Measurements from ENCODE around the gene FAM227B. TPM values are rescaled to one million over a fixed set of nuclear protein-coding genes. Genes with fewer than 3 reads are reported as not detected.

The FAM227B gene
- total RNA-seq, 4 donors from 2014 or later = 1.1 to 4.1 (median 2.9) TPM

GRCh38 chr15:49327927-49328326, 292.7 kb downstream of the FAM227B start:
- no peaks in the 10 kb centered on the region for H3K27me3 ChIP-seq
- no peak for TF ChIP-seq CTCF (IDR thresholded peaks at IDR 0.05)
- no peak for DNase-seq
- no peaks in the 10 kb centered on the region for H3K4me1 ChIP-seq
- no peaks in the 10 kb centered on the region for H3K9me3 ChIP-seq
- peaks cover 0 to 15% (median 0%) of the 10 kb centered on the region in 3 donors for H3K36me3 ChIP-seq
- H3K27ac ChIP-seq = no peak overlapping the region
- H3K4me3 ChIP-seq = no peak overlapping the region

- no peak for DNase-seq
- TF ChIP-seq CTCF (IDR thresholded peaks at IDR 0.05) = no peak
- TF ChIP-seq POLR2A (IDR thresholded peaks at IDR 0.05) = no peak
- H3K27ac ChIP-seq = no peak overlapping the region
- no peaks in the 10 kb centered on the region for H3K9me3 ChIP-seq
- no peaks in the 10 kb centered on the region for H3K4me1 ChIP-seq
- no peak overlapping the region for H3K4me3 ChIP-seq
- peaks cover 0 to 44% (median 0%) of the 10 kb centered on the region in 3 donors for H3K36me3 ChIP-seq
- no peaks in the 10 kb centered on the region for H3K27me3 ChIP-seq
Measured at GRCh38 chr15:49323207-49323606, 297.4 kb downstream of the FAM227B start.

GRCh38 chr15:49320351-49320750, 300.3 kb downstream of the FAM227B start:
- Histone ChIP-seq H3K27ac (no peak overlapping the region), H3K36me3 (peaks cover 0 to 33% (median 0%) of the 10 kb centered on the region in 3 donors), H3K4me3 (no peak overlapping the region), H3K27me3 (no peaks in the 10 kb centered on the region), H3K4me1 (no peaks in the 10 kb centered on the region), H3K9me3 (no peaks in the 10 kb centered on the region)
- no peak for DNase-seq
- TF ChIP-seq POLR2A (IDR thresholded peaks at IDR 0.05) (no peak), CTCF (IDR thresholded peaks at IDR 0.05) (no peak)

DNA sequence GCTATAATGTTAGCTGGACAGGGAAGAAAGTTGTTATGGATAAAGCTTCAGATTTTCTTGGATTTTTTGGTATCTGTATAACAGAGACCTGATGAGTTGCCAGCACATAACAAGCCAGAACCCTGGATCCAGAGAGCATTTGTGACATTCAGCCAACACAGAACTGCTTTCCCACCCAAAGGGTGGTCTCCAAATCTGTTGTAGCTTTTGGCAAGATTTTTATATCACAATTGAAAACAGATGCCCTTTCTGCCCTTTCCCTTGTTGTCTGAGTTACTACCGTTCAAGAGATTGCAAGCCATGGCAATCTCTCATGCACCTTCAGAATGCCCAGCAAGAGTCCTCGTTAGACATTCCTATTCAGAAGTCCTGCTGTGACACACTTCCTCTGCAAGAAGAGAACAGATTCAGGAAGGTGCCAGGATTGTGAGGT, 305.2 kb downstream of the FAM227B start:
- Histone ChIP-seq H3K27me3 (no peaks in the 10 kb centered on the region), H3K4me1 (no peaks in the 10 kb centered on the region), H3K9me3 (no peaks in the 10 kb centered on the region), H3K4me3 (no peak overlapping the region), H3K27ac (no peak overlapping the region), H3K36me3 (peaks cover 0 to 18% (median 0%) of the 10 kb centered on the region in 3 donors)
- no peak for DNase-seq
- TF ChIP-seq CTCF (IDR thresholded peaks at IDR 0.05) (no peak), POLR2A (IDR thresholded peaks at IDR 0.05) (no peak)

GRCh38 chr15:49314716-49315115, 305.9 kb downstream of the FAM227B start:
- TF ChIP-seq POLR2A (IDR thresholded peaks at IDR 0.05) (no peak), CTCF (IDR thresholded peaks at IDR 0.05) (no peak)
- DNase-seq = no peak
- H3K36me3 ChIP-seq = peaks cover 0 to 11% (median 0%) of the 10 kb centered on the region in 3 donors
- H3K27me3 ChIP-seq = no peaks in the 10 kb centered on the region
- H3K4me3 ChIP-seq = no peak overlapping the region
- H3K27ac ChIP-seq = no peak overlapping the region
- no peaks in the 10 kb centered on the region for H3K4me1 ChIP-seq
- H3K9me3 ChIP-seq = no peaks in the 10 kb centered on the region

GRCh38 chr15:49313650-49314049, 307.0 kb downstream of the FAM227B start:
- H3K36me3 ChIP-seq = peaks cover 0 to under 1% (median 0%) of the 10 kb centered on the region in 3 donors
- no peak overlapping the region for H3K27ac ChIP-seq
- DNase-seq = no peak
- no peaks in the 10 kb centered on the region for H3K9me3 ChIP-seq
- TF ChIP-seq POLR2A (IDR thresholded peaks at IDR 0.05) (no peak), CTCF (IDR thresholded peaks at IDR 0.05) (no peak)
- H3K4me3 ChIP-seq = no peak overlapping the region
- H3K4me1 ChIP-seq = no peaks in the 10 kb centered on the region
- H3K27me3 ChIP-seq = no peaks in the 10 kb centered on the region
